ENCODE results near the gene GAB2.

DNA sequence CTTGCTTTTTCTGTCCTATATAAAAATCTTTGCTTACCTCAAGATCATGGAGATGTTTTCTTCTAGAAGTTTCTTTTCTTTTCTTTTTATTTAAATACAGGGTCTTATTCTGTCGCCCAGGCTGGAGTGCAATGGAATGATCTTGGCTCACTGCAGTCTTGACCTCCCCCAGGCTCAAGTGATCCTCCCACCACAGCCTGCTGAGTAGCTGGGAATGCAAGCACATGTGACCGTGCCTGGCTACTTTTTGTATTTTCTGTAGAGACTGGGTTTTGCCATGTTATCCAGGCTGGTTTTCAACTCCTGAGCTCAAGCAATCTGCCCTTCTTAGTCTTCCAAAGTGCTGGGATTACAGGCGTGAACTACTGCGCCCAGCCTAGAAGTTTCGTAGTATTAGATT is 183.6 kb downstream of the GAB2 start:
- TF ChIP-seq EZH2phosphoT487 (IDR thresholded peaks at IDR 0.05; ENCODE audit: borderline replicate concordance, low read depth, low read length) (no peak), CTCF (conservative IDR thresholded peaks at IDR 0.05; ENCODE audit: low read length) (no peak)
